Endothelial cell of umbilical vein (primary cell): Measurements from ENCODE around the gene CAMK2N2.

Source experiments
- EZH2 ChIP-seq: IDR thresholded peaks from 2 replicates; pipeline ENCODE4 v1.6.1; 2012; ENCODE audit warnings: borderline replicate concordance, low read depth, mild to moderate bottlenecking, moderate library complexity, low read length, inconsistent platforms; ENCODE audit not compliant: severe bottlenecking
- JUN ChIP-seq: IDR thresholded peaks from 2 replicates; pipeline ENCODE4 v1.6.1; 2011; ENCODE audit warnings: borderline replicate concordance, low read depth; ENCODE audit not compliant: insufficient read length, insufficient read depth
- MAX ChIP-seq: IDR thresholded peaks from 2 replicates; pipeline ENCODE4 v1.6.1; 2011; ENCODE audit not compliant: insufficient read depth, insufficient read length
- MYC ChIP-seq: IDR thresholded peaks from one replicate; pipeline ENCODE4 v1.6.1; 2011; ENCODE audit warnings: mild to moderate bottlenecking, low read depth, low read length
- POLR2A ChIP-seq: IDR thresholded peaks from 2 replicates; pipeline ENCODE4 v1.6.1; 2012; ENCODE audit warnings: low read depth, mild to moderate bottlenecking, control low read depth, low read length
- POLR2AphosphoS5 ChIP-seq: IDR thresholded peaks from 2 replicates; pipeline ENCODE4 v1.6.1; 2012; ENCODE audit warnings: low read depth, mild to moderate bottlenecking, control low read depth, low read length, moderate library complexity; ENCODE audit not compliant: insufficient read depth
- TF ChIP-seq, protein P1 (sequence below), 2 donors: IDR thresholded peaks; 1 replicate in 1 of 2; 2 replicates in 1 of 2; pipeline ENCODE4 v1.5.1; 2011; ENCODE audit warnings: low read length in 2 of 2, mild to moderate bottlenecking in 2 of 2, moderate library complexity in 2 of 2, control low read depth in 1 of 2, inconsistent platforms in 1 of 2, low read depth in 1 of 2; ENCODE audit not compliant: insufficient read depth in 1 of 2; ENCODE audit errors: extremely low read depth in 1 of 2

- TF ChIP-seq, protein P1, sequence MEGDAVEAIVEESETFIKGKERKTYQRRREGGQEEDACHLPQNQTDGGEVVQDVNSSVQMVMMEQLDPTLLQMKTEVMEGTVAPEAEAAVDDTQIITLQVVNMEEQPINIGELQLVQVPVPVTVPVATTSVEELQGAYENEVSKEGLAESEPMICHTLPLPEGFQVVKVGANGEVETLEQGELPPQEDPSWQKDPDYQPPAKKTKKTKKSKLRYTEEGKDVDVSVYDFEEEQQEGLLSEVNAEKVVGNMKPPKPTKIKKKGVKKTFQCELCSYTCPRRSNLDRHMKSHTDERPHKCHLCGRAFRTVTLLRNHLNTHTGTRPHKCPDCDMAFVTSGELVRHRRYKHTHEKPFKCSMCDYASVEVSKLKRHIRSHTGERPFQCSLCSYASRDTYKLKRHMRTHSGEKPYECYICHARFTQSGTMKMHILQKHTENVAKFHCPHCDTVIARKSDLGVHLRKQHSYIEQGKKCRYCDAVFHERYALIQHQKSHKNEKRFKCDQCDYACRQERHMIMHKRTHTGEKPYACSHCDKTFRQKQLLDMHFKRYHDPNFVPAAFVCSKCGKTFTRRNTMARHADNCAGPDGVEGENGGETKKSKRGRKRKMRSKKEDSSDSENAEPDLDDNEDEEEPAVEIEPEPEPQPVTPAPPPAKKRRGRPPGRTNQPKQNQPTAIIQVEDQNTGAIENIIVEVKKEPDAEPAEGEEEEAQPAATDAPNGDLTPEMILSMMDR (IDR thresholded peaks at IDR 0.05; ENCODE audit: extremely low read depth in 1 of 2, insufficient read depth in 1 of 2, low read depth in 1 of 2, low read length in 2 of 2) = no peak
- no peak for TF ChIP-seq EZH2
- TF ChIP-seq POLR2A = no peak
- no peak for TF ChIP-seq MYC
- no peak for TF ChIP-seq POLR2AphosphoS5
- TF ChIP-seq JUN = no peak
- TF ChIP-seq MAX = no peak
Measured at GRCh38 chr3:184262764-184263179, 1.4 kb upstream of the CAMK2N2 start.
